ENCODE measurements around the gene TBC1D3.
"Not testable (repeated sequence)": the region's sequence is repeated elsewhere in the genome, so short reads cannot be mapped to it uniquely, and the experiment has no call there.

DNA sequence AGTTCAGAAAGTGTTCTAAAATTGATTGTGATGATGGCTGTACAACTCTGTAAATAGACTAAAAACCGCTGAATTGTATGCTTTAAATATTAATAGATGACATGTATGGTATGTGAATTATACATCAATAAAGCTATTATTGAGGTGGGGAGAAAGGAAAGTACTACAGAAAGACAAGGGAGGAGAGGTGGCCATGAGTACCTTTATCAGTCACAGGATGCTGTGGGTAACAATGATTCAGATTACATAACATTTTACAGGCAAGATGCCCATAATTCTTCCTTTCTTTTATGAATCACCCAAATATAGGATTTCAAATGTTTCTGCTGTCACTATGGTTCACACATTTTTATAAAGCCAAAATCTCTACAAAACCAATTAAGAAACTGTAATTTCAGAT, 28.5 kb upstream of the TBC1D3 start:
- TF ChIP-seq FOXM1, HDGF, BHLHE40 (IDR thresholded peaks at IDR 0.05; ENCODE audit: borderline replicate concordance): not testable (repeated sequence)

Data from HEK293T (cell line).